K562 (cell line): ENCODE results near the gene LRRC8E. TPM values are rescaled to one million over a fixed set of nuclear protein-coding genes. Genes with fewer than 3 reads are reported as not detected.
A peak's percentile ranks its signal among the peaks of the same experiment; 100 is the strongest.

Source experiments
- ATAC-seq: fragments of 200-7000 bp; cut with Tn5 transposase; 3 replicates; pipeline ENCODE4 v1.9.1; 2020; ENCODE audit warnings: moderate library complexity
- BruUV-seq: library from RNA; stranded (reverse); fragments of 400-500 nt; replicated peaks from 2 replicates; lab custom pipeline; 2021; lab: Mats Ljungman, UMichigan
- CTCF ChIA-PET: fragments of 300-600 bp; formaldehyde crosslinking; extraction: SDS; loops from one replicate; lab custom pipeline; 2021; ENCODE audit warnings: low intra/inter-chr PET ratio; lab: Yijun Ruan, JAX
- POLR2A ChIA-PET: fragments of 300-600, 350-650 bp; sonication (Branson Sonifier 250); formaldehyde crosslinking; extraction: SDS; loops from one replicate; lab custom pipeline; 2021; ENCODE audit warnings: antibody characterized with exemption, inconsistent platforms; lab: Yijun Ruan, JAX
- DNase-seq, 4 experiments: peaks; one replicate each; pipeline versions ENCODE4 v3.0.0 to v3.0.0-alpha.2; 2011 to 2018; ENCODE audit warnings: low spot score in 3 of 4, mixed read lengths in 3 of 4; ENCODE audit errors: extremely low read depth in 1 of 4
- FAIRE-seq: peaks from 2 replicates; lab custom pipeline; 2011; peaks lifted over from hg19 to GRCh38; lab: Jason Lieb, UNC
- H2AFZ ChIP-seq: 2 replicates; pipeline ENCODE4 v1.6.0; 2011; ENCODE audit warnings: low read depth, low read length, control low read depth, inconsistent platforms
- H3K27ac ChIP-seq: fragments of 200-600 bp; 3 replicates; pipeline ENCODE4 v1.8.0; 2011; ENCODE audit warnings: low read depth, mild to moderate bottlenecking, control low read depth, inconsistent platforms, low read length, moderate library complexity, mixed read lengths; ENCODE audit errors: extremely low read depth
- H3K27me3 ChIP-seq, 2 experiments: fragments of 300-600 bp in 1 of 2; 2 replicates in 1 of 2; 3 replicates in 1 of 2; pipeline versions ENCODE4 v1.6.0 to v1.8.0; 2011; ENCODE audit warnings: inconsistent platforms in 2 of 2, low read length in 2 of 2, mild to moderate bottlenecking in 1 of 2, mixed read lengths in 1 of 2, moderate library complexity in 1 of 2; ENCODE audit not compliant: control insufficient read depth in 2 of 2, insufficient read depth in 2 of 2
- H3K36me3 ChIP-seq: fragments of 300-600 bp; 3 replicates; pipeline ENCODE4 v1.8.0; 2011; ENCODE audit warnings: mild to moderate bottlenecking, low read length, inconsistent platforms; ENCODE audit not compliant: control insufficient read depth, insufficient read depth
- H3K4me1 ChIP-seq, 2 experiments: fragments of 200-600 bp in 1 of 2; replicated peaks in 1 of 2; 2 replicates in 1 of 2; 3 replicates in 1 of 2; pipeline versions ENCODE4 v1.5.1 to v1.8.0; 2011; ENCODE audit warnings: inconsistent platforms in 2 of 2, low read length in 2 of 2, mild to moderate bottlenecking in 1 of 2, mixed read lengths in 1 of 2, moderate library complexity in 1 of 2; ENCODE audit not compliant: control insufficient read depth in 2 of 2, insufficient read depth in 2 of 2
- H3K4me2 ChIP-seq: 2 replicates; pipeline ENCODE4 v1.6.1; 2011; ENCODE audit warnings: low read length, control low read depth, inconsistent platforms, mixed read lengths; ENCODE audit not compliant: insufficient read depth
- H3K4me3 ChIP-seq: fragments of 200-600 bp; sonication (generic), shearing (Covaris generic); 2 replicates; pipeline ENCODE4 v1.5.1; 2016; ENCODE audit warnings: control low read depth, inconsistent platforms
- H3K79me2 ChIP-seq: fragments of 200-600 bp; 3 replicates; pipeline ENCODE4 v1.8.0; 2011; ENCODE audit warnings: low read length, inconsistent platforms; ENCODE audit not compliant: control insufficient read depth, insufficient read depth
- H3K9ac ChIP-seq, 2 experiments: 2 replicates each; pipeline versions ENCODE4 v1.6.0 to v1.6.1; 2011; ENCODE audit warnings: low read depth in 2 of 2, low read length in 2 of 2, control low read depth in 1 of 2, inconsistent platforms in 1 of 2, mild to moderate bottlenecking in 1 of 2, mixed read lengths in 1 of 2; ENCODE audit not compliant: insufficient read depth in 1 of 2
- H3K9me1 ChIP-seq: one replicate; pipeline ENCODE4 v1.6.0; 2011; ENCODE audit warnings: inconsistent platforms, mild to moderate bottlenecking, low read length, moderate library complexity; ENCODE audit not compliant: control insufficient read depth, insufficient read depth
- H3K9me3 ChIP-seq: replicated peaks from 2 replicates; pipeline ENCODE4 v1.5.1; 2011; ENCODE audit warnings: low read depth, low read length, inconsistent platforms; ENCODE audit not compliant: control insufficient read depth, insufficient read depth
- H4K20me1 ChIP-seq: replicated peaks from 2 replicates; pipeline ENCODE4 v1.6.1; 2011; ENCODE audit warnings: low read length, inconsistent platforms, mixed read lengths; ENCODE audit not compliant: control insufficient read depth, insufficient read depth
- CC2D1A ChIP-seq: fragments of 450-650 bp; IDR thresholded peaks from 2 replicates; pipeline ENCODE4 v1.6.1; 2017; ENCODE audit warnings: mild to moderate bottlenecking
- E2F6 ChIP-seq, 2 experiments: IDR thresholded peaks; 2 replicates each; pipeline ENCODE4 v1.6.1; 2011; ENCODE audit warnings: borderline replicate concordance in 1 of 2, control low read depth in 1 of 2, low read depth in 1 of 2, low read length in 1 of 2, mild to moderate bottlenecking in 1 of 2, mixed read lengths in 1 of 2, moderate library complexity in 1 of 2; ENCODE audit not compliant: insufficient read depth in 1 of 2, insufficient read length in 1 of 2, poor library complexity in 1 of 2, severe bottlenecking in 1 of 2; ENCODE audit errors: extremely low read depth in 1 of 2
- EGR1 ChIP-seq: fragments of 450-650 bp; conservative IDR thresholded peaks from 2 replicates; pipeline ENCODE4 v1.6.1; 2017; ENCODE audit warnings: mild to moderate bottlenecking
- ETS1 ChIP-seq: conservative IDR thresholded peaks from 2 replicates; pipeline ENCODE4 v1.6.1; 2011; ENCODE audit warnings: low read depth, mild to moderate bottlenecking, low read length; ENCODE audit not compliant: control insufficient read depth
- FOXJ3 ChIP-seq: sonication (generic); formaldehyde crosslinking; IDR thresholded peaks from 2 replicates; pipeline ENCODE4 v1.4.0; 2020; ENCODE audit warnings: mild to moderate bottlenecking, missing genetic modification reagents
- FUS ChIP-seq: fragments of 200-400 bp; formaldehyde crosslinking; optimal IDR thresholded peaks from 2 replicates; pipeline ENCODE3; 2017; ENCODE audit warnings: low read depth, low read length
- HINFP ChIP-seq: fragments of 450-650 bp; conservative IDR thresholded peaks from 2 replicates; pipeline ENCODE4 v1.6.1; 2016; ENCODE audit warnings: missing genetic modification characterization, low read depth, mild to moderate bottlenecking, control low read depth, missing compliant biosample characterization
- NFYB ChIP-seq: IDR thresholded peaks from 2 replicates; pipeline ENCODE4 v1.6.1; 2011; ENCODE audit warnings: mild to moderate bottlenecking, moderate library complexity; ENCODE audit not compliant: insufficient read length; ENCODE audit errors: extremely low read depth
- PHF8 ChIP-seq: fragments of 200-600 bp; sonication (generic); IDR thresholded peaks from 2 replicates; pipeline ENCODE4 v1.6.1; 2012; ENCODE audit warnings: mixed run types, mild to moderate bottlenecking, inconsistent platforms, low read length, moderate library complexity, borderline replicate concordance
- SP2 ChIP-seq: IDR thresholded peaks from 2 replicates; pipeline ENCODE4 v1.6.1; 2011; ENCODE audit warnings: mild to moderate bottlenecking, low read depth, low read length, moderate library complexity; ENCODE audit not compliant: poor library complexity, severe bottlenecking; ENCODE audit errors: extremely low read depth
- ZBTB7A ChIP-seq: IDR thresholded peaks from 2 replicates; pipeline ENCODE4 v1.6.1; 2011; ENCODE audit warnings: low read depth, mild to moderate bottlenecking, low read length, moderate library complexity, borderline replicate concordance; ENCODE audit not compliant: control insufficient read depth
- ZFX ChIP-seq: sonication (generic); formaldehyde crosslinking; IDR thresholded peaks from 2 replicates; pipeline ENCODE4 v1.8.0; 2022; ENCODE audit warnings: mild to moderate bottlenecking, missing genetic modification reagents, moderate library complexity
- ZNF175 ChIP-seq: fragments of 200-800 bp; sonication (Bioruptor generic); IDR thresholded peaks from 2 replicates; pipeline ENCODE4 v1.6.1; 2016; ENCODE audit warnings: low read depth, mild to moderate bottlenecking, missing genetic modification characterization, missing compliant biosample characterization
- WGBS: fragments of 100-300 bp; shearing (Covaris generic); methylation state at CpG from one replicate; pipeline ENCODE4 v1.1.6; 2016; ENCODE audit warnings: low coverage, mixed read lengths; ENCODE audit not compliant: insufficient coverage; ENCODE audit errors: missing lambda C conversion rate; 5-methylcytosine and 5-hydroxymethylcytosine counted together
- in situ Hi-C: fragments of 300-500 bp; cut with MboI; formaldehyde crosslinking; loops from 4 replicates; pipeline ENCODE4 v1.15.0; 2018; ENCODE audit warnings: inconsistent platforms, mixed read lengths
- intact Hi-C: fragments of 100-400 bp; cut with micrococcal nuclease; formaldehyde crosslinking; loops from 2 replicates; pipeline ENCODE4 v1.14.2; 2022
- polyA plus RNA-seq, 8 experiments: library from polyadenylated mRNA; depleted of rRNA in 4 of 8; stranded (reverse) in 5 of 8; unstranded in 3 of 8; fragments of >200 nt; fragmentation: Nextera tagmentation in 2 of 8; fragmentation: Illumina TruSeq in 1 of 8; extraction: Ambion mirVana in 2 of 8; extraction: Trizol in 1 of 8; gene quantifications; 2 replicates each; pipeline versions ENCODE4 v1.2.1 to v1.2.3, GENCODE V29; 2011 to 2014; ENCODE audit warnings: inconsistent platforms in 1 of 8, missing spikeins in 1 of 8
- total RNA-seq, 7 experiments: library from RNA; depleted of rRNA in 6 of 7; stranded (reverse); fragments of >200 nt in 6 of 7; fragmentation: Illumina TruSeq in 2 of 7; extraction: Trizol in 2 of 7; gene quantifications; 2 replicates each; pipeline versions ENCODE4 v1.2.1 to v1.2.3, GENCODE V29; 2011 to 2021; ENCODE audit warnings: low replicate concordance in 1 of 7

Gene LRRC8E
- total and polyA plus RNA-seq, 9 of the 15 experiments (the other 6 are each of a cell fraction or from before 2014, with no cell fraction given), result 0.08 to 5.7 (median 3.5) TPM; not detected in 1

- Histone ChIP-seq H3K4me3 (peak within 1 kb of the TSS; percentile 31), H3K36me3 (no peaks in the 10 kb centered on the region), H3K9me1 (no peaks in the 10 kb centered on the region), H3K9ac (peak within 1 kb of the TSS in 1 of 2 experiments; percentile 67; a peak in 2 of 4 replicates), H3K27ac (no peak within 1 kb of the TSS), H3K79me2 (no peaks in the 10 kb centered on the region), H4K20me1 (peaks cover 13% of the 10 kb centered on the region), H3K4me2 (peak within 1 kb of the TSS; percentile 46), H3K27me3 (no peaks in the 10 kb centered on the region; a peak in 1 of 5 replicates), H2AFZ (peak within 1 kb of the TSS; percentile 59; the same call in 1 of the 2 replicates), H3K4me1 (peaks cover 17 to 64% of the 10 kb centered on the region in 2 experiments; a peak in 4 of 5 replicates), H3K9me3 (no peaks in the 10 kb centered on the region)
- DNase-seq, result peak in 2 of 4 experiments; percentile 34 to 43
- no TSS peak for BruUV-seq
- WGBS, result 77% methylated on average over 15 of the region's 88 CpGs
- ATAC-seq, result no peak
- POLR2A ChIA-PET, result no interaction called here
- CTCF ChIA-PET, result interaction anchor here (0.6 kb wide), 1 partner anchor 21 kb away, joined by 3 read pairs; no protein-coding TSS in a partner anchor
- FAIRE-seq, result no peak
- intact Hi-C loops (loop anchor here (5.0 kb wide), 1 partner anchor 48 kb away; the partner anchor contains the start of gene SNAPC2), in situ Hi-C loops (no loop called here)
- TF ChIP-seq NFYB, result peak; percentile 33
- TF ChIP-seq ZNF175 (CRISPR knock-in tag), result no peak
- no peak for TF ChIP-seq EGR1
- TF ChIP-seq E2F6 (IDR thresholded peaks at IDR 0.05; ENCODE audit: borderline replicate concordance in 1 of 2, extremely low read depth in 1 of 2, insufficient read depth in 1 of 2, insufficient read length in 1 of 2, low read depth in 1 of 2, low read length in 1 of 2, poor library complexity in 1 of 2, severe bottlenecking in 1 of 2), result peak in 1 of 2 experiments; percentile 64
- peak; percentile 40; the same call in 1 of the 2 replicates for TF ChIP-seq ZBTB7A
- peak; percentile 98 for TF ChIP-seq CC2D1A
- TF ChIP-seq HINFP (tag), result peak; percentile 96
- peak; percentile 22 for TF ChIP-seq SP2
- no peak for TF ChIP-seq FOXJ3 (CRISPR knock-in tag)
- 0 out of 2 replicates have a peak, but pooled peaks have one; percentile 54 for TF ChIP-seq ETS1
- no peak for TF ChIP-seq FUS
- TF ChIP-seq ZFX (CRISPR knock-in tag), result peak; percentile 32; the same call in 1 of the 2 replicates
- TF ChIP-seq PHF8, result peak; percentile 14; the same call in 1 of the 2 replicates
These were observed 14.0 kb upstream of the LRRC8E start, which contains the start of gene PRR36 for GRCh38 chr19:7874076-7874896. Gene PRR36, minus strand, starts transcription at chr19:7874390. Its CDS starts 701 bp downstream, at chr19:7873689.
